ENCODE measurements around the gene CCDC85A.

DNA sequence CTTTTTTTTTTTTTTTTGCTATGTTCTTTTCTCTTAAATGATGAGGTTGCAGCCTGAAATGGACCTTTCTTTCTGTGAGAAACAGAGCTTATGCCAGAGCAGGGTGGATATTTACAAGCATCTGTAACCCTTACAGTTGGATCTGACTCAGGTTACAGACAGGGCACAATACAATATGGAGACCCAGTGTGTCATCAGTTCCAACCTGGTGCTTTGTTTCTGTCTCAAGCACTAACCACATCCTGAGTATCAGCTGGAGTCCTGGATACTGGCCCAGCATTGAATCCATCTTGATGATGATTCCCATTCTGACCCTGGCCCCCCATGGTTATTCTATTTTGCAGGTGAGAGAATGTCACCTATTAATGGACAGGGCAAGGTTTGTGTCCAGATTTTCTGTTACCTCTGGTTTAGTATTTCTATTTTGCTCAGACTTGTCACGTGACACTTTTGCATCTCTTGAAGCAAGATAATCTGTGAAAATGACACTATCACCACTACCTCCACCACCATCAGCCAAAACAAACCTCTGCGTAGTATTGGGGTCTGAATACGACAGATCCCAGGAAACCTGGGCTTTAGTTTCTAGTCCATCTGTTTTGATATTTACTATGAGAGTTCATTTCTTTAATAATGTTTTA lies 174.0 kb downstream of the CCDC85A start:
- TF ChIP-seq, protein P1, sequence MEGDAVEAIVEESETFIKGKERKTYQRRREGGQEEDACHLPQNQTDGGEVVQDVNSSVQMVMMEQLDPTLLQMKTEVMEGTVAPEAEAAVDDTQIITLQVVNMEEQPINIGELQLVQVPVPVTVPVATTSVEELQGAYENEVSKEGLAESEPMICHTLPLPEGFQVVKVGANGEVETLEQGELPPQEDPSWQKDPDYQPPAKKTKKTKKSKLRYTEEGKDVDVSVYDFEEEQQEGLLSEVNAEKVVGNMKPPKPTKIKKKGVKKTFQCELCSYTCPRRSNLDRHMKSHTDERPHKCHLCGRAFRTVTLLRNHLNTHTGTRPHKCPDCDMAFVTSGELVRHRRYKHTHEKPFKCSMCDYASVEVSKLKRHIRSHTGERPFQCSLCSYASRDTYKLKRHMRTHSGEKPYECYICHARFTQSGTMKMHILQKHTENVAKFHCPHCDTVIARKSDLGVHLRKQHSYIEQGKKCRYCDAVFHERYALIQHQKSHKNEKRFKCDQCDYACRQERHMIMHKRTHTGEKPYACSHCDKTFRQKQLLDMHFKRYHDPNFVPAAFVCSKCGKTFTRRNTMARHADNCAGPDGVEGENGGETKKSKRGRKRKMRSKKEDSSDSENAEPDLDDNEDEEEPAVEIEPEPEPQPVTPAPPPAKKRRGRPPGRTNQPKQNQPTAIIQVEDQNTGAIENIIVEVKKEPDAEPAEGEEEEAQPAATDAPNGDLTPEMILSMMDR (IDR thresholded peaks at IDR 0.05), result no peak
- TF ChIP-seq POLR2A (IDR thresholded peaks at IDR 0.05), result no peak
